SH-SY5Y (cell line): ENCODE data around the gene MAG.

Experiments used
- GATA2 ChIP-seq: IDR thresholded peaks from 2 replicates; pipeline ENCODE4 v1.6.1; 2011; ENCODE audit warnings: mild to moderate bottlenecking, low read depth, low read length
- GATA3 ChIP-seq: IDR thresholded peaks from 2 replicates; pipeline ENCODE4 v1.6.1; 2011; ENCODE audit warnings: low read depth, mild to moderate bottlenecking, low read length, moderate library complexity

DNA sequence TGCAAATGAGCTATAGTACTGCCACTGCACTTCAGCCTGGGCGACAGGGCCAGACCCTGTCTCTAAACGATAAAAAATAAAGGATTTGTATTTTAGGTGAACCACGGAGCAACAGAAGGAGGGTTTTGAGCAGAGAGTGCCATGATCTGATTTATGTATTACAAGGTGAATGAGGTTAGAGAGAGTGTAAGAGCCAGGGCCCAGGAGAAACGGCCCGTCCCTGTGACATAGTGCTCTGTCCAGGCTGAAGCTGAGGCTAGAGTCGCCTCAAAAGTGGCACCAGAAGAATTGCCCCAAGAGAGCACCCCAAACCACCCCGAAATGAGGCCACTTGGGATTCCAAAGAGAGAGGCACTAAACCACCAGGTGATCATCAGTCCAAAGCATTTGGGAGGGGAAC, 16.9 kb downstream of the MAG start:
- TF ChIP-seq GATA3: no peak
- TF ChIP-seq GATA2: no peak
